Right lobe of liver (tissue), 6 donors: ENCODE measurements around the gene PXYLP1. TPM values are rescaled to one million over a fixed set of nuclear protein-coding genes. Genes with fewer than 3 reads are reported as not detected.

Experiments used
- ATAC-seq, 4 donors: fragments of 200-7000 bp; cut with Tn5 transposase; one replicate each; pipeline ENCODE4 v1.9.1; 2020; ENCODE audit warnings: mild to moderate bottlenecking in 4 of 4, moderate library complexity in 4 of 4
- DNase-seq, 3 donors: peaks; one replicate each; pipeline ENCODE4 v3.0.0-alpha.2; 2020
- H3K27ac ChIP-seq, 3 donors: fragments of 200-600 bp; one replicate each; pipeline ENCODE4 v1.8.0; 2022
- H3K27me3 ChIP-seq, 2 donors: fragments of 200-600 bp; one replicate each; pipeline ENCODE4 v1.8.0; 2022
- H3K36me3 ChIP-seq, 4 donors: fragments of 200-600 bp; sonication (generic) in 1 of 4; one replicate each; pipeline versions ENCODE4 v1.5.1 to v1.8.0; 2017 to 2022; ENCODE audit warnings: control low read depth in 1 of 4
- H3K4me1 ChIP-seq, 4 donors: fragments of 200-600 bp; sonication (generic) in 1 of 4; one replicate each; pipeline versions ENCODE4 v1.5.1 to v1.8.0; 2017 to 2022; ENCODE audit warnings: control low read depth in 1 of 4
- H3K4me3 ChIP-seq, 3 donors: fragments of 200-600 bp; one replicate each; pipeline ENCODE4 v1.8.0; 2022
- H3K9me3 ChIP-seq, 4 donors: fragments of 200-600 bp; sonication (generic) in 1 of 4; one replicate each; pipeline versions ENCODE4 v1.5.1 to v1.8.0; 2017 to 2022; ENCODE audit warnings: control low read depth in 1 of 4
- POLR2A ChIP-seq: fragments of 450-650 bp; IDR thresholded peaks from one replicate; pipeline ENCODE4 v1.6.1; 2017; ENCODE audit warnings: antibody characterized with exemption, mild to moderate bottlenecking
- WGBS: methylation state at CpG from one replicate; pipeline ENCODE4 v1.1.6; 2018; ENCODE audit warnings: low coverage, low lambda C conversion rate; ENCODE audit not compliant: insufficient coverage; ENCODE audit errors: missing lambda C conversion rate; 5-methylcytosine and 5-hydroxymethylcytosine counted together
- intact Hi-C, 2 donors: fragments of 100-400 bp; cut with DNase I; formaldehyde crosslinking; loops; one replicate each; pipeline versions ENCODE4 v1.11.2 to v1.14.1; 2022
- total RNA-seq, 6 experiments: library from RNA; depleted of rRNA in 2 of 6; stranded (reverse); fragments of >200 nt in 2 of 6; fragmentation: NEBNext Ultra II Directional in 3 of 6; extraction: Animal tissue kit (Norgen Biotek cat#: 25700) in 3 of 6; gene quantifications; one replicate each; pipeline versions ENCODE4 v1.1.0 to v1.2.4, GENCODE V29; 2016 to 2023
- TF ChIP-seq, protein P1 (sequence below), 4 donors: fragments of 200-600 bp in 3 of 4; fragments of 450-650 bp in 1 of 4; IDR thresholded peaks; one replicate each; pipeline versions ENCODE4 v1.5.1 to v1.8.0; 2016 to 2022; ENCODE audit warnings: antibody characterized with exemption in 4 of 4, mild to moderate bottlenecking in 2 of 4
- donor health status: DM: no; HTN: yes; CAD: no.
- donor health status: DM: no; HTN: no; CAD: no.
- donor health status: DM: no; HTN: no; CAD: no.
- donor health status: DM: no; HTN: yes; CAD: no.
- donor health status: DM: no; HTN: yes; CAD: no.

The PXYLP1 gene
- total RNA-seq, 6 experiments from 2014 or later: 2.0 to 4.7 (median 3.0) TPM

DNA sequence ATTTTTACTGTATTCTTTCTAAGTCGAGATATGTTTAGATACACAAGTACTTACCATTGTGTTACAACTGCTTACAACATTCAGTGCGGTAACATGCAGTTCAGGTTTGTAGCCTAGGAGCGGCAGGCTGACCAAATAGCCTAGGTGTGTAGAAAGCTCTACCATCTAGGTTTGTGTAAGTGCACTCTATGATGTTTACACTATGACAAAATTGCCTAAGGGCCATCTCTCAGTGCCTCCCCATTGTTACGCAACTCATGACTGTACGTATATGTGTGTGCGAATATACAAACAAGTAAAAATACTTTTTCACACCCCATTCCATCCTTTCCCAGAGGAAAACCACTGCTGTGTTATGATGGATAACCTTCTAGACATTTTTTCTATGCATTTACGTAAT, 44.3 kb downstream of the PXYLP1 start:
- Histone ChIP-seq H3K4me1 (peaks cover 0 to 11% (median 3%) of the 10 kb centered on the region in 4 donors), H3K4me3 (no peak overlapping the region), H3K27me3 (no peaks in the 10 kb centered on the region), H3K9me3 (no peaks in the 10 kb centered on the region), H3K27ac (no peak overlapping the region), H3K36me3 (no peaks in the 10 kb centered on the region)
- DNase-seq (no peak), ATAC-seq (no peak)
- intact Hi-C loops: no loop called here
- TF ChIP-seq, protein P1, sequence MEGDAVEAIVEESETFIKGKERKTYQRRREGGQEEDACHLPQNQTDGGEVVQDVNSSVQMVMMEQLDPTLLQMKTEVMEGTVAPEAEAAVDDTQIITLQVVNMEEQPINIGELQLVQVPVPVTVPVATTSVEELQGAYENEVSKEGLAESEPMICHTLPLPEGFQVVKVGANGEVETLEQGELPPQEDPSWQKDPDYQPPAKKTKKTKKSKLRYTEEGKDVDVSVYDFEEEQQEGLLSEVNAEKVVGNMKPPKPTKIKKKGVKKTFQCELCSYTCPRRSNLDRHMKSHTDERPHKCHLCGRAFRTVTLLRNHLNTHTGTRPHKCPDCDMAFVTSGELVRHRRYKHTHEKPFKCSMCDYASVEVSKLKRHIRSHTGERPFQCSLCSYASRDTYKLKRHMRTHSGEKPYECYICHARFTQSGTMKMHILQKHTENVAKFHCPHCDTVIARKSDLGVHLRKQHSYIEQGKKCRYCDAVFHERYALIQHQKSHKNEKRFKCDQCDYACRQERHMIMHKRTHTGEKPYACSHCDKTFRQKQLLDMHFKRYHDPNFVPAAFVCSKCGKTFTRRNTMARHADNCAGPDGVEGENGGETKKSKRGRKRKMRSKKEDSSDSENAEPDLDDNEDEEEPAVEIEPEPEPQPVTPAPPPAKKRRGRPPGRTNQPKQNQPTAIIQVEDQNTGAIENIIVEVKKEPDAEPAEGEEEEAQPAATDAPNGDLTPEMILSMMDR (IDR thresholded peaks at IDR 0.05): no peak
- TF ChIP-seq POLR2A: no peak
- WGBS: 78% methylated on average over 7 of the region's 7 CpGs

DNA sequence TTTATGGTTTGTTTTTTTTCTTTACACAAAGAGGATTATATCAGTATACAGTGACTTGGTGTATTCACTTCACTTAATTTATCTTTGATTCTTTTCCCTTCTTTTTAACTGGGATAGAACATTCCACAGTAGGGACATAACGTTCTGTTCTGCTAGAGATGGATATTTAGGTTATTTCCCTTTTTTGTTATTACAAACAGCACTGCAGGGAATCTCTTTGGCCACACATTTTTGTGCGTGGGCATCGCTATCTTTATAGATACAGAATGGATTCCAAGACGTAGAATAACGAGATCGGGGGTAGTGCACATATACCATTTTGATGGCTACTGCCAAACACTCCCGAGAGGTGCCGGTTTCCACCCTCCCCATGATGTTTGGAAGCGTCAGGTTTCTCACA, 44.8 kb downstream of the PXYLP1 start:
- Histone ChIP-seq H3K4me3 (no peak overlapping the region), H3K4me1 (peaks cover 0 to 7% (median 3%) of the 10 kb centered on the region in 4 donors), H3K36me3 (no peaks in the 10 kb centered on the region), H3K9me3 (no peaks in the 10 kb centered on the region), H3K27ac (no peak overlapping the region), H3K27me3 (no peaks in the 10 kb centered on the region)
- ATAC-seq (no peak), DNase-seq (no peak)
- no peak for TF ChIP-seq POLR2A
- intact Hi-C loops: no loop called here
- WGBS: 85% methylated on average over 9 of the region's 9 CpGs

DNA sequence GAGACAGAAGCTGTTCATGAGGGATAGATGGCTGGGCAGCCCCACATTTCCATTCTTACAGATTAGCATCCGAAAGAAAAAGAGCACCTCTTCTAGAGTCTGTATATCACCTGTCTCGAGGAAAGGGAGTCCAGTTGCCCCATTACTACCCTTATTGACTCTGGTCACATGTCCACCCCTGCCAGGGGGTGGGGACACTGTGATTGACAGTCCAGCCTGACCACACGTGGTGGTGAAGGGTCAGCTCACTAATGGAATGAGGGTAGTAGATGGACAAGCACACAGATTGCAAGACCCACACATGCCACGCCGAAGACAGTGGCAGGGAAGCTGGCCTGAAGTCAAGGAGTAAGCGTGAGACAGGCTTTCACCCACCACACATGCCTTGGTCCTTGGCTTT, 45.8 kb downstream of the PXYLP1 start:
- no peak for DNase-seq
- Histone ChIP-seq H3K36me3 (no peaks in the 10 kb centered on the region), H3K4me1 (peaks cover 0 to 7% (median 3%) of the 10 kb centered on the region in 4 donors), H3K27ac (no peak overlapping the region), H3K9me3 (no peaks in the 10 kb centered on the region), H3K27me3 (no peaks in the 10 kb centered on the region), H3K4me3 (no peak overlapping the region)
- WGBS: 42% methylated on average over 3 of the region's 6 CpGs
- ATAC-seq: no peak
- intact Hi-C loops: no loop called here
- TF ChIP-seq, protein P1 (IDR thresholded peaks at IDR 0.05): no peak
- no peak for TF ChIP-seq POLR2A

DNA sequence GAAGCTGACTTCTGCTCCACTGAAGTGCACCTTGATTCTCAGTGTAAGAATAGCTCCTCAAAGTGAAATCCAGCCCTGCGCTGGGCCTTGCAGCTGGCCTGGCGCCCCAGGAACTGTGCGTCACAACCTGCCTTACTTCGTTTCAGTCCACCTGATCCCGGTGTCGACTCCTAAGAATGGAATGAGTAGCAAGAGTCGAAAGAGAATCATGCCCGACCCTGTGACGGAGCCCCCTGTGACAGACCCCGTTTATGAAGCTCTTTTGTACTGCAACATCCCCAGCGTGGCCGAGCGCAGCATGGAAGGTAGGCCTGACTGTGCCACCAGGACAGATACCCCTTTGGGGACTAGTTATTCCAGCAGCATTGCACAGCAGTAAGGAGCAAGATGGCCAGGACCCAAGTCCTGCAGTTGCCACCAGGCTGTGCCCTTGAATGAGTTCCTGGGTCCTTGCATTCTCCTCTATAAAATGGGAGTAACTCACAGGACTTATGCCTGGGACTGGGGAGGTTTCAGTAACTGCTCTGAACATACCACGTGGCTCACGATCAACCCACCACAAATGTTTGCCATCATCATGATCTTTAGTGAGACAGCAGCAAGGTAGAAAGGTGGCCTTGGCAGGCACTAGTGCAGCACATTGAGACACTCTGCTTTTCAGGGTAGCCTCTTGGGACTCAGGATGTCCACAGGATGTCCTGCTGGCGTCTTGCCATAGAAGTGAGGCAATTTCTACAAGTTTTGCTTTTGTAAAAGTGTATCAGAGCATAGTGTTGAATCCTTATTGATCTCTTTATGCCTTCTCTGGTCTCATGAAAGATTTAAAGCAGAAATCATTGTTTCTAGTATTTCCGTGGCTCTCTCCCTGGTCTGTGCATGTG, 46.8 kb downstream of the PXYLP1 start:
- WGBS: 79% methylated on average over 2 of the region's 17 CpGs

More for the DNA sequence above, 46.8 kb downstream of the PXYLP1 start:
- Histone ChIP-seq H3K4me3 (no peak overlapping the region), H3K4me1 (peaks cover 0 to 7% (median 3%) of the 10 kb centered on the region in 4 donors), H3K27ac (no peak overlapping the region), H3K27me3 (no peaks in the 10 kb centered on the region), H3K9me3 (no peaks in the 10 kb centered on the region), H3K36me3 (no peaks in the 10 kb centered on the region)
- TF ChIP-seq, protein P1 (IDR thresholded peaks at IDR 0.05): no peak
- TF ChIP-seq POLR2A: no peak
- ATAC-seq: peak; percentile 46 to 68 (median 52)
- DNase-seq: no peak
- intact Hi-C loops: no loop called here
